ENCODE data around the gene CAPN5. TPM values are rescaled to one million over a fixed set of nuclear protein-coding genes. Genes with fewer than 3 reads are reported as not detected.

The CAPN5 gene
- total RNA-seq, 1 experiment from 2014 or later: 0.26 TPM

- CTCF ChIA-PET: interaction anchor here (0.6 to 2.6 kb wide), 3 partner anchors 22 to 756 kb away, joined by 3 to 8 read pairs (median 3); partner anchors contain the start of gene MYO7A
- Mint-ChIP-seq H3K4me1 (ENCODE audit: insufficient read depth, unreplicated experiment) (no peaks in the 10 kb centered on the region), H3K27me3 (ENCODE audit: insufficient read depth, unreplicated experiment) (peaks cover 37% of the 10 kb centered on the region), H3K4me3 (ENCODE audit: unreplicated experiment) (no peak overlapping the region), H3K36me3 (ENCODE audit: insufficient read depth, unreplicated experiment) (no peaks in the 10 kb centered on the region), H3K27ac (ENCODE audit: low read depth, unreplicated experiment) (no peak overlapping the region), H3K9me3 (ENCODE audit: unreplicated experiment) (no peaks in the 10 kb centered on the region)
- no peak for TF ChIP-seq CTCF (IDR thresholded peaks at IDR 0.05; ENCODE audit: unreplicated experiment)
- no TSS peak for BruUV-seq (replicated peaks)
- intact Hi-C loops (cut with micrococcal nuclease): no loop called here
- POLR2A ChIA-PET: no interaction called here
- no peak for DNase-seq (ENCODE audit: unreplicated experiment)
Observed at GRCh38 chr11:77149716-77150392, 83.1 kb downstream of the CAPN5 start.

- no peak for TF ChIP-seq CTCF (IDR thresholded peaks at IDR 0.05; ENCODE audit: unreplicated experiment)
- Mint-ChIP-seq H3K27me3 (ENCODE audit: insufficient read depth, unreplicated experiment) (peaks cover 37% of the 10 kb centered on the region), H3K4me1 (ENCODE audit: insufficient read depth, unreplicated experiment) (no peaks in the 10 kb centered on the region), H3K36me3 (ENCODE audit: insufficient read depth, unreplicated experiment) (no peaks in the 10 kb centered on the region), H3K9me3 (ENCODE audit: unreplicated experiment) (no peaks in the 10 kb centered on the region), H3K27ac (ENCODE audit: low read depth, unreplicated experiment) (no peak overlapping the region), H3K4me3 (ENCODE audit: unreplicated experiment) (no peak overlapping the region)
- no peak for DNase-seq (ENCODE audit: unreplicated experiment)
- ChIA-PET CTCF (interaction anchor here (0.6 to 0.7 kb wide), 2 partner anchors 25 to 37 kb away, joined by 3 read pairs; no protein-coding TSS in a partner anchor), POLR2A (no interaction called here)
- intact Hi-C loops (cut with micrococcal nuclease): no loop called here
- BruUV-seq (replicated peaks): no TSS peak
Observed at GRCh38 chr11:77150836-77151235, 84.1 kb downstream of the CAPN5 start.

GRCh38 chr11:77151804-77152509 lies 85.2 kb downstream of the CAPN5 start:
- no peak for DNase-seq (ENCODE audit: unreplicated experiment)
- ChIA-PET CTCF (no interaction called here), POLR2A (no interaction called here)
- Mint-ChIP-seq H3K9me3 (ENCODE audit: unreplicated experiment) (no peaks in the 10 kb centered on the region), H3K27me3 (ENCODE audit: insufficient read depth, unreplicated experiment) (peaks cover 28% of the 10 kb centered on the region), H3K4me1 (ENCODE audit: insufficient read depth, unreplicated experiment) (no peaks in the 10 kb centered on the region), H3K36me3 (ENCODE audit: insufficient read depth, unreplicated experiment) (no peaks in the 10 kb centered on the region), H3K27ac (ENCODE audit: low read depth, unreplicated experiment) (no peak overlapping the region), H3K4me3 (ENCODE audit: unreplicated experiment) (no peak overlapping the region)
- intact Hi-C loops (cut with micrococcal nuclease): no loop called here
- no peak for TF ChIP-seq CTCF (IDR thresholded peaks at IDR 0.05; ENCODE audit: unreplicated experiment)
- BruUV-seq (replicated peaks): no TSS peak

DNA sequence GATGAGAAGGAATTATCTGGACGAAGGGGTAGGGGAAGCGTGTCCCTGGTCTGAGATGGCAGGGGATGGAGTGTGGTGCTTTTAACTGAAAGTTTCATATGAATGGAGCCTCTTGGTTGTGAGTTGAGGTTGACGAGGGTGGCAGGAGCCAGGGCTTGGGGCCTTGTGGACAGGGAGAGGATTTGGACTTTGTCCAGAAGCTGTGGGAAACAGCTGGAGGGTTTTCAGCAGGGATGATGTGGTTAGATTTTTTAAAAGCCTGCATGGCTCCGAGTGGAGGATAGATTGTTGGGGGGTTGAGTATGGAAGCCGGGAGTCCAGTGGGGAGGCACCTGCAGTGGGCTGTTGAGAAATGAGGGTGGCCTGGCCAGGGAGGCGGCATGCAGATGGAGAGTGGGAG lies 86.1 kb downstream of the CAPN5 start:
- Mint-ChIP-seq H3K36me3 (ENCODE audit: insufficient read depth, unreplicated experiment) (no peaks in the 10 kb centered on the region), H3K4me1 (ENCODE audit: insufficient read depth, unreplicated experiment) (no peaks in the 10 kb centered on the region), H3K4me3 (ENCODE audit: unreplicated experiment) (no peak overlapping the region), H3K9me3 (ENCODE audit: unreplicated experiment) (no peaks in the 10 kb centered on the region), H3K27me3 (ENCODE audit: insufficient read depth, unreplicated experiment) (peaks cover 20% of the 10 kb centered on the region), H3K27ac (ENCODE audit: low read depth, unreplicated experiment) (no peak overlapping the region)
- intact Hi-C loops (cut with micrococcal nuclease): no loop called here
- no TSS peak for BruUV-seq (replicated peaks)
- DNase-seq (ENCODE audit: unreplicated experiment): no peak
- POLR2A ChIA-PET: no interaction called here
- TF ChIP-seq CTCF (IDR thresholded peaks at IDR 0.05; ENCODE audit: unreplicated experiment): no peak
- CTCF ChIA-PET: interaction anchor here (0.6 to 0.8 kb wide), 2 partner anchors 17 to 40 kb away, joined by 3 to 4 read pairs; no protein-coding TSS in a partner anchor
